GM13976 (cell line): ENCODE results near the gene DPEP2.
"Not testable (repeated sequence)": the region's sequence is repeated elsewhere in the genome, so short reads cannot be mapped to it uniquely, and the experiment has no call there.

ENCODE experiments used
- DNase-seq: peaks from one replicate; pipeline ENCODE4 v3.0.0; 2012; ENCODE audit warnings: low spot score
- in situ Hi-C: fragments of 300-500 bp; cut with MboI; formaldehyde crosslinking; loops from one replicate; pipeline ENCODE4 v1.12.0; 2022; ENCODE audit warnings: low sequenced_read_pairs, mixed read lengths, inconsistent platforms; ENCODE audit not compliant: unreplicated experiment
- TF ChIP-seq, protein P1 (sequence below): IDR thresholded peaks from 2 replicates; pipeline ENCODE4 v1.5.1; 2012; ENCODE audit warnings: borderline replicate concordance, mild to moderate bottlenecking; ENCODE audit not compliant: insufficient read depth; ENCODE audit errors: extremely low read depth, missing control alignments, control extremely low read depth

Gene DPEP2

DNA sequence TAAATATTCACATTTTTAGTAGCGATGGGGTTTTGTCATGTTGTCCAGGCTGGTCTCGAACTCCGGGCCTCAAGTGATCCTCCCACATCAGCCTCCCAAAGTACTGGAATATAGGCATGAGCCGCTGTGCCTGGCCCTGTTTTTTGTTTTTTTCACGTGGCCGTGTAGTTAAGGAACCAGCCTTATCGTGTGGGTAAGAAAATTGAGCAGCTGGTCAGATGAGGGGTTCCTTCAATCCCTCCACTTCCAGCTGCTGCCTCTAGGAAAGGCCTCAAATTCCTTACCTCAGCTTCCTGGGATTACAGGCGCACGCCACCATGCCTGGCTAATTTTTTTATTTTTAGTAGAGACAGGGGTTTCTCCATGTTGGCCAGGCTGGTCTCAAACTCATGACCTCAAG, 5.9 kb upstream of the DPEP2 start:
- DNase-seq, result no peak
- TF ChIP-seq, protein P1, sequence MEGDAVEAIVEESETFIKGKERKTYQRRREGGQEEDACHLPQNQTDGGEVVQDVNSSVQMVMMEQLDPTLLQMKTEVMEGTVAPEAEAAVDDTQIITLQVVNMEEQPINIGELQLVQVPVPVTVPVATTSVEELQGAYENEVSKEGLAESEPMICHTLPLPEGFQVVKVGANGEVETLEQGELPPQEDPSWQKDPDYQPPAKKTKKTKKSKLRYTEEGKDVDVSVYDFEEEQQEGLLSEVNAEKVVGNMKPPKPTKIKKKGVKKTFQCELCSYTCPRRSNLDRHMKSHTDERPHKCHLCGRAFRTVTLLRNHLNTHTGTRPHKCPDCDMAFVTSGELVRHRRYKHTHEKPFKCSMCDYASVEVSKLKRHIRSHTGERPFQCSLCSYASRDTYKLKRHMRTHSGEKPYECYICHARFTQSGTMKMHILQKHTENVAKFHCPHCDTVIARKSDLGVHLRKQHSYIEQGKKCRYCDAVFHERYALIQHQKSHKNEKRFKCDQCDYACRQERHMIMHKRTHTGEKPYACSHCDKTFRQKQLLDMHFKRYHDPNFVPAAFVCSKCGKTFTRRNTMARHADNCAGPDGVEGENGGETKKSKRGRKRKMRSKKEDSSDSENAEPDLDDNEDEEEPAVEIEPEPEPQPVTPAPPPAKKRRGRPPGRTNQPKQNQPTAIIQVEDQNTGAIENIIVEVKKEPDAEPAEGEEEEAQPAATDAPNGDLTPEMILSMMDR, result no peak
- in situ Hi-C loops, result no loop called here

DNA sequence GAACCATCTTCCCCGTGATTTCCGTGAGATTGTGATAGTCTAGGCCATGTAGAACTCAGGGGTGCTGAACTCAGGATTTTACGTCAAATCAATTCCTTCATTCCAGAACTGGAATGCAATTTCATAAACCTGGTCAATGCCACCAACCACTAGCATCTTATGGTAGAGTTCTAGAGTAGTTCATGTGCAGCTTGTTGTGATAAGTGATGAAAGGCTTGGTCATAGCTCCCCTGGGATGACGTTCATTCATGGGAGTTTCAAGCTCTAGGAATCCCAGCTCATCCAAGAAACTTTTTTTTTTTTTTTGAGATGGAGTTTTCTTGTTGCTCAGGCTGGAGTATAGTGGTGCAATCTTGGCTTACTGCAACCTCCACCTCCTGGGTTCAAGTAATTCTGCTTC, 3.7 kb upstream of the DPEP2 start:
- TF ChIP-seq, protein P1, result no peak
- in situ Hi-C loops, result no loop called here
- DNase-seq, result no peak

DNA sequence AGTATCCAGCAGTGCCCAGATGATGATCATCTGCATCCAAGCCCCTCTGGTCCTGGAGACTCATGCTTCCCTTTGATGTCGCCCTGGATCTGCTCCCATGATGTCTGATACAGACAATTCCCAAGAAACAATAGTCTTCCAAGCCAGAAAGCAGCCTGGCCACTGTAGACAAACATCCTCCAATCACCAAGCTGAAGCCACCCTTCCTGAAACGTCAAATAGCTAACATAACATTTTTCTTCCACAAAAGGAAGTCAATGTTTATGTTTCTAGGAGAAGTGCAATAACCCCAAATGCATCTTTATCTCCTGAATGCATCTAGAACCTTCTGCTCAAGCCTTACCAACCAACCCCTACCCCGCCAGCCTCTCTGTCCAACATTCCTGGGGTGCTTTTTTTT, 1.2 kb upstream of the DPEP2 start:
- TF ChIP-seq, protein P1, result no peak
- no peak for DNase-seq
- in situ Hi-C loops, result no loop called here

DNA sequence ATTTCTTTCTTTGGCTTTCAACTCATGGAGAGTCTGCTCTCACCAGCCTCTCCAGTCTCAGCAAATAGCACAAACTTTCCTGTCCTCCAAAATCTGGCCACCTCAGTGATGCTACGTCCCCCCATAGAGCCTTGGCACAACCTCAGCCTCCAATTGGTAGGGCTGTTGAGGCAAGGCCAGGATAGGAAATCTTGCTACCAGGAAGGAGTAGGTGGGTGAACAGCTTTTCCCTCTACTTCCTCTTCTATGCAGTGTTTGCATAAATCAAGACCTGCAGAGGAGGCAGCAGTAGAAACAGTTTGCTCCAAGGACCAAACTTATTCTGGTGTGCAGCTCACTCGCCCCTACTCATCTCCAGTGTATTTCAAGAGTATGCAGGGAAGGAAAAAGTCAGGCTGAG, 701 bp upstream of the DPEP2 start:
- in situ Hi-C loops, result no loop called here
- TF ChIP-seq, protein P1, result no peak
- peak; percentile 25 for DNase-seq

DNA sequence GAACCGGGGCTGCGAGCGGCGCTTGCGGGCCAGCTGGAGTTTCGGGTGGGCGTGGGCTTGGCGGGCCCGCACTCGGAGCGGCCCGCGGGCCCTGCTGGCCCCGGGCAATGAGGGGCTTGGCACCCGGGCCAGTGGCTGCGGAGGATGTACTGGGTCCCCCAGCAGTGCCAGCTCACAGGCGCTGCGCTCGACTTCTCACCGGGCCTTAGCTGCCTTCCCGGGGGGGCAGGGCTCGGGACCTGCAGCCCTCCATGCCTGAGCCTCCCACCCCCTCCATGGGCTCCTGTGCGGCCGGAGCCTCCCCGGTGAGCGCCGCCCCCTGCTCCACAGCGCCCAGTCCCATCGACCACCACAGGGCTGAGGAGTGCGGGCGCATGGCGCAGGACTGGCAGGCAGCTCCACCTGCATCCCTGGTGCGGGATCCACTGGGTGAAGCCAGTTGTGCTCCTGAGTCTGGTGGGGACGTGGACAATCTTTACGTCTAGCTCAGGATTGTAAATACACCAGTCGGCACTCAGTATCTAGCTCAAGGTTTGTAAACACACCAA, 979 bp downstream of the DPEP2 start:
- in situ Hi-C loops, DNase-seq: not testable (repeated sequence)

DNA sequence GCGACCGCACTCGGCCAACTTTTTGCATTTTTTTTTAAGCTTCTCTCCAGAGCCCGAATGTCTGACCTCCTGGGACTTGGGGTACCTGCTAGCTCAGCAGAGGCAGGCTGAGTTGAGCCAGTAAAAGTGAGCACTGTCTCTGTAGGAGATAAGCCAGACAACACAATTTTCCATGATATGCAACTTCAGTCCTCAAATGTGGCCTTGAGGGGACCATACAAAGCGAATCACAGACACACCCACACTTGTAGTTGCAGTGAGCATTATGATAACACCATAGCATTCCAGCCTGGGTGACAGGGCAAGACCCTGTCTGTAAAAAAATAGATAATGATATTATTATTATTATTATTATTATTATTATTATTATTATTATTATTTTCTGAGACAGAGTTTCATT, 2.6 kb downstream of the DPEP2 start:
- no peak for DNase-seq
- in situ Hi-C loops, result no loop called here
- TF ChIP-seq, protein P1, result no peak

DNA sequence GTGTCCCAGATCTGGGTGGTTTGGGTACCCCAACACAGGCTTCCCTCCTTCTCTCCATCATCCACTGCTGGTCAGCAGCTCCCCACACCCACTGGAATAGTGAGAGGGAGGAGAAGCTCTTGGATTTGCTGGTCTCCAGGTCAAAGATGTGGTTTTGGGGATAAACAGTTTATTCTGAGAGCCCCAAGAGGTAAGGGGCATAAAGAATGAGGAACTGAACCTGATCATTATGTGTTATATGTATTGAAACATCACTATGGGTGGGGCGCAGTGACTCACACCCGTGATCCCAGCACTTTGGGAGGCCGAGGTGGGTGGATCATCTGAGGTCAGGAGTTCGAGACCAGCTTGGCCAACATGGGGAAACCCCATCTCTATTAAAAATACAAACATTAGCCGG, 3.9 kb downstream of the DPEP2 start:
- TF ChIP-seq, protein P1, result no peak
- in situ Hi-C loops, result no loop called here
- DNase-seq, result peak; percentile 43

DNA sequence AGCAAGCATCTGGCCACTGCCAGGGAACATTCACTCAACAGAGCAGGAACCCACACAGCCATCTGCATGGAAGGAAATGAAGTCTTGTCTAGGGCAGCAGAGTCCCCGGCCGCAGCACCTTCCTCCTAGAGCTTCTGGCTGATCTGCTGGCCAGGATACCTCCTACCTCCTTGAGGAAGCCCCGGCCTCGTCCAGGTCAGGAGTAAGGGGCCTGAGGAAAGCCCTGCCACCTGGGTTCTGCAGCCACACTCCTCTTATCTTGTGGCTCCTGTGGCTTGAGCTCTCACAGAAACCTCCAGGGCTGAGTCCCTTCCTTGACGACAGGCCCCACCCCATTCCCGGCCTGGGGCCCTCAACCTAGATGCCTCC, 5.3 kb downstream of the DPEP2 start:
- DNase-seq, in situ Hi-C loops: not testable (repeated sequence)
